NCI-H1105 treated with DMSO at 0.1 percent for 48 hours (cell line): ENCODE measurements around the gene RFESD.

Experiments used
- DNase-seq: peaks from one replicate; lab custom pipeline; 2025; lab: John Stamatoyannopoulos, UW

RFESD gene

GRCh38 chr5:95646569-95647431 lies at the start of gene RFESD:
TSS of gene RFESD (plus strand) at chr5:95646777. CDS start at chr5:95652272, 5,495 bp downstream.
- DNase-seq: peak; percentile 81

DNA sequence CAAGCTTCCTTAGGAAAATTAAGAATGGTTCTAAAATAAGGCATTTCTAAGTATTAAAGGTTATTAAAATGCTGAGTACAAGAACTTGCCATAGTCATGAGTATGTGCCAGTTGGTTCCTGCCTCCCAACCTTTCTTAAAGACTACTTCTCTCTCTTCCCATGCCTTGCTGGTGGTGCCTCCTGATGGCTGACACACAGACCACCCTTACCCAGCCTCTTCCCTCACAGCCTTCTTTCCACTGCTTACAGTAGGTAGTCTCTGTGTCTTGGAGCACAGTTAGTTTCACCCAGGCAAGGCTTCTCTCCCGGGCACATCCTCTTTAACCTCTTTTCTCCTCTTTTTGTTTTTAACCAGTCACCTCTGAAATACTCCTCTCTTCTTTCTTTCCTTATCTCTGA lies 47.3 kb upstream of the RFESD start:
- DNase-seq: no peak

DNA sequence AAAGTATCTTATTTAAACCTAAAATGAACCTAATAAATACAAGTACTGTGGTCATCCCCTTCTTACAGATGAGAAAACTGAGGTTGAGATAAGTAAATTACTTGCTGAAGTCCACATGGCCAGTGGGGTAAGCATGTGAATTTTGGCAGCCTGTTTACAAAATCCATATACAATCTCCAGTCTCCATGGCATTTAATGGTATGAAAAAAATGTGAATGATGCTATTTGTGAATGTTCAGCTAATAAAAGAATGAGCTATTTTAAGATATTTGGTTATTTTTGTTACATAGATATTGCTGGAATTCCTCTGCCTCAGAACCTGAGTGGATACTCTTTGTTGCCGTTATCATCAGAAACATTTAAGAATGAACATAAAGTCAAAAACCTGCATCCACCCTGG lies 46.0 kb upstream of the RFESD start:
- DNase-seq: no peak

DNA sequence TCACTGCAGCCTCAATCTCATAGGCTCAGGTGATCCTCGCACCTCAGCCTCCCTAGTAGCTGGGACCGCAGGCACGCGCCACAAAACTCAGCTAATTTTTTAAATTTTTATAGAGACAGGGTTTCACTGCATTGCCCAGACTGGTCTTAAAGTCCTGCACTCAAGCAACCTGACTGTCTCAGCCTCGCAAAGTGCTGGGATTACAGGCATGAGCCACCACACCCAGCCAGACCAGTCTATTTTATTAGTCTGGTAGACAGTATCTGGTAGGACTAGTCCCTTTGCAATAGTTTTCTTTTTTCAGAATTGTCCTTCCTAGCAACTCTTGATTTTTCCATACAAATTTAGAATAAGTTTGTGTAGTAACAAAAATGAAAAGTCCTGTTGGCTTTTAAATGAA lies 40.8 kb upstream of the RFESD start:
- DNase-seq: no peak

DNA sequence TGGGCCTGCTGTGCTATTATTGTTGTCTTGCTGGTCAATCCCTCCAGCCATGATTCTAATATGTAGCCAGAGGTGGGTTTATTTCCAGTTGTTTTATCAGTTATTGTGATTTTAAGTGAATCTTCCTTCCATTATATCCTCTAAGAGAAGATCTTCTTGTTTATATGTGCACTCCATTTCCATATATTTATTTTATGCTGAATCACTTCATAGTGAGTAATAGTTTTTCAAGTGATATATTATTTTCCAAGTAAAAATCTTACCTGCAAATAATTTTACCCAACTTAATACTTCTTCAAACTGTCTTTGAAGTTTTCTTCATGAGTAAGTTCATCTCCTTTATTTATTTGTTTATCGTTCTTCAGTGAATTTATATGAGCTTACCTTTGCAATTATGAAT lies 40.2 kb upstream of the RFESD start:
- DNase-seq: no peak

DNA sequence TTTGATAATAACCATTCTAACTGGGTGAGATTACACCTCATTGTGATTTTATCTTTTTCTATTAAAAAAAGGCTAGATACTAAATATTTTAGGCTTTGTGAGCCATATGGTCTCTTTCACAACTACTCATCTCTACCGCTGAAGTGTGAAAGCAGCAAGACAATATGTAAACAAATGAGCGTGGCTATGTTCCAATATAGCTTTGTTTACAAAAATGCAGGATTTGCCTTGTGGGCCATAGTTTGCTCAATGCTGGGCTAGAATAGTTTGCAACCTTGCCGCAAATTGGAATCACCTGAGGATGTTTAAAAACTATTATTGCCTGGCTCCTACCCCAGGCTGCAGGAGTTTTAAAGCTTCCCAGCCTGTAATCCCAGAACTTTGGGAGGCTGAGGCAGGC lies 36.9 kb upstream of the RFESD start:
- DNase-seq: no peak

DNA sequence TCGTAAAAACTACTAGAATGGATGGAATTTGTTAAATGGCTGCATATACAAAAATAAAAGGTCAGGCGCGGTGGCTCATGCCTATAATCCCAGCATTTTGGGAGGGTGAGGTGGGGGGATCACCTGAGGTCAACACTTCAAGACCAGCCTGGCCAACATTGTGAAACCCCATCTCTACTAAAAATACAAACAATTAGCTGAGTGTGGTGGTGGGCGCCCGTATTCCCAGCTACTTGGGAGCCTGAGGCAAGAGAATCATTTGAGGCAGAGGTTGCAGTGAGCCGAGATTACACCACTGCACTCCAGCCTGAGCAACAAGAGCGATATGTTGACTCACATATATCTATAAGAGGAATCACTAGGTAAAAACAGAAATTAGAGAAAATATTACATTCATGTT lies 36.0 kb upstream of the RFESD start:
- no peak for DNase-seq

DNA sequence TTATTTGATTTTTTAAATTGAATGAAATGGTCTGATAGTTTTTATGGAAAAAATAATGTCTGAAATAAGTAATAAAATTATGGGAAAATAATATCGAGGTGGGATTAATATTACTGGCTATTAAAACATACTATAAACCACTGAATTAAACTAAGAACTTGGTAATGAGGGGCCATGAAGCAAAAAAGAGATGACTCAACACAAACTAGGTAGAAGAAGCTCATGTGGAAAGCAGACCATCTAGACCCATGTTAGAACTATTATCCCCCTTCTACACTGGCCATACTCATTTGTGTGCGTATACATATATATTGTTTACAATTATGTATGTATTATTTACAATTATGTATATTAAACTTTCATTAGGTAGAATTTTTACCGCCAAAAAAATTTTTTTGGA lies 35.2 kb upstream of the RFESD start:
- DNase-seq: no peak

GRCh38 chr5:95613514-95613913 lies 33.1 kb upstream of the RFESD start:
- DNase-seq: no peak

DNA sequence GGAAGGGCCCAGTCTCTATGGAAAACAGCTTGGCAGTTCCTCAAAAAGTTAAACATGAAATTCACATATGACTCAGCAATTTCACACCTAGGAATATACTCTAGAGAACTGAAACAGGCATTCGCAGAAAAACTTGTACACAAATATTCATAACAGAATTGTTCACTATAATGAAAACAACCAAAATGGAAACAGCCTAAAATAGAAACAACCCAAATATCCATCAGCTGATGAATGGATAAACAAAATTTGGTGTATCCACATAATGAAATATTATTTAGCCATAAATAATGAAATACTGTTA lies 31.5 kb upstream of the RFESD start:
- DNase-seq: no peak

DNA sequence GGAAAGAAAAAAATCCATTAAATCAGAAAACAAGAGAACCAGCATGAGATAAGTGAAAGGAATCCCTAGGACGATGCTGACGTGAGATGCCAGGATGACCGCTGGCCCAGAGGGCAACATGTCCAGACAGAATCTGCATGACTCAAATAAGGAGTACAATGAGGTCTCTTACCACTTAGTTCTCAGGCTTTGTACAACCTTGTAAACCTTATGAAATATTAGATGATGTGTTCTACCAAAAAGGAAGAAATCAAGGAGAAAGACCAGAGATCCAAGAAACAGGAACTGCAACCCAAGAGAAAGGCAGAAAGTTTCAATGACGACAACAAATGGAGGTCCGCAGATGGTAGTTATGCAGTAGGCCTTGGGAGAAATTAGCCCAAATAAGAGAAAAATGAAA lies 29.5 kb upstream of the RFESD start:
- no peak for DNase-seq

DNA sequence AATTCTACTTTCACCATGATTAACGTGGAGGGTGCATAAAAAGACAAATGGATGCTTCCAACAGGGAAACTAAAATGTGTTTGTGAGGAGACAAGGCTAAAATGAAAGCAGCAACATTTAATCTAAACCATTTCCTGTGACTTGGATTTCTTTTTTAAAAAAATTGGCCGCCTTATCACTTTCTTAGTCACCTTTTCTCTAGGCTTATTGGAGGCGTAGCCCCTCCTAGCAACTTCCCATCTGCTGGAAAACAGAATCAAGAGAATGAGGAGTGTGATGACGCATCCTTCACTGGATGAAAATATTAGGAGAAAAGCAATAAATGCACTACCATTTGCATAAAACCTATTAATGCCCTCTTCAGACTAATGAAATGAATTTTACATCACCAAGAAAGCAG lies 27.5 kb upstream of the RFESD start:
- DNase-seq: no peak

- no peak for DNase-seq
These were observed 27.0 kb upstream of the RFESD start for GRCh38 chr5:95619514-95620029.

DNA sequence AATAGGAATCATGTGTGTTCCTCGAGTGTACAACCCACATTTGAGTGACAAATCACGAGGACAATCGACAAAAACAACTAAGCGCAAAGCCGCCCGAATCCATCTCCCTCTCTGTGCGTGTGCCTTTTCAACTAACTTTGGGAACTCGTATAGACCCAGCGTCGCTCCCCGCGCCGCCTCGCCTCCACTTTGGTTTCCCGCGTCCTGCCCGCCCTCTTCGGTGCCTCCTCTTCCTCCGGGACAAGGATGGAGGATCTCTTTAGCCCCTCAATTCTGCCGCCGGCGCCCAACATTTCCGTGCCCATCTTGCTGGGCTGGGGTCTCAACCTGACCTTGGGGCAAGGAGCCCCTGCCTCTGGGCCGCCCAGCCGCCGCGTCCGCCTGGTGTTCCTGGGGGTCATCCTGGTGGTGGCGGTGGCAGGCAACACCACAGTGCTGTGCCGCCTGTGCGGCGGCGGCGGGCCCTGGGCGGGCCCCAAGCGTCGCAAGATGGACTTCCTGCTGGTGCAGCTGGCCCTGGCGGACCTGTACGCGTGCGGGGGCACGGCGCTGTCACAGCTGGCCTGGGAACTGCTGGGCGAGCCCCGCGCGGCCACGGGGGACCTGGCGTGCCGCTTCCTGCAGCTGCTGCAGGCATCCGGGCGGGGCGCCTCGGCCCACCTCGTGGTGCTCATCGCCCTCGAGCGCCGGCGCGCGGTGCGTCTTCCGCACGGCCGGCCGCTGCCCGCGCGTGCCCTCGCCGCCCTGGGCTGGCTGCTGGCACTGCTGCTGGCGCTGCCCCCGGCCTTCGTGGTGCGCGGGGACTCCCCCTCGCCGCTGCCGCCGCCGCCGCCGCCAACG lies 26.3 kb upstream of the RFESD start, which contains the start of gene GPR150:
Gene GPR150 (plus strand): TSS at position 58 of the 840 bp plus-strand sequence. CDS start 189 bp downstream, at position 247.
- DNase-seq: peak; percentile 26

DNA sequence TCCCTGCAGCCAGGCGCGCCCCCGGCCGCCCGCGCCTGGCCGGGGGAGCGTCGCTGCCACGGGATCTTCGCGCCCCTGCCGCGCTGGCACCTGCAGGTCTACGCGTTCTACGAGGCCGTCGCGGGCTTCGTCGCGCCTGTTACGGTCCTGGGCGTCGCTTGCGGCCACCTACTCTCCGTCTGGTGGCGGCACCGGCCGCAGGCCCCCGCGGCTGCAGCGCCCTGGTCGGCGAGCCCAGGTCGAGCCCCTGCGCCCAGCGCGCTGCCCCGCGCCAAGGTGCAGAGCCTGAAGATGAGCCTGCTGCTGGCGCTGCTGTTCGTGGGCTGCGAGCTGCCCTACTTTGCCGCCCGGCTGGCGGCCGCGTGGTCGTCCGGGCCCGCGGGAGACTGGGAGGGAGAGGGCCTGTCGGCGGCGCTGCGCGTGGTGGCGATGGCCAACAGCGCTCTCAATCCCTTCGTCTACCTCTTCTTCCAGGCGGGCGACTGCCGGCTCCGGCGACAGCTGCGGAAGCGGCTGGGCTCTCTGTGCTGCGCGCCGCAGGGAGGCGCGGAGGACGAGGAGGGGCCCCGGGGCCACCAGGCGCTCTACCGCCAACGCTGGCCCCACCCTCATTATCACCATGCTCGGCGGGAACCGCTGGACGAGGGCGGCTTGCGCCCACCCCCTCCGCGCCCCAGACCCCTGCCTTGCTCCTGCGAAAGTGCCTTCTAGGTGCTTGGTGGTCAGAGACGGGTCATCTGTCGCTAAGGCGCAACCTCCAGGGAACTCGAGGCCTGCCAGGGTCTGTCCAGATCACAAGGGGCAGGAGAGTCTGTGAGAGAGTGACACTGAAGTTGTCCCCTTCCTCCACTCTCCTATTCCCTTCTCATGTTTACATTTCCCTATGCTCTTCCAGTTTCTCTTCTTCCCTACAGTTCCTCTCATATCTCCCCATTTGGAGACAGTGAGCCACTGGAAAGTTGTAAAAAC lies 25.4 kb upstream of the RFESD start:
- DNase-seq: peak; percentile 40

GRCh38 chr5:95621839-95622629 lies 24.5 kb upstream of the RFESD start:
- DNase-seq: no peak

GRCh38 chr5:95623706-95624105 lies 22.9 kb upstream of the RFESD start:
- no peak for DNase-seq

DNA sequence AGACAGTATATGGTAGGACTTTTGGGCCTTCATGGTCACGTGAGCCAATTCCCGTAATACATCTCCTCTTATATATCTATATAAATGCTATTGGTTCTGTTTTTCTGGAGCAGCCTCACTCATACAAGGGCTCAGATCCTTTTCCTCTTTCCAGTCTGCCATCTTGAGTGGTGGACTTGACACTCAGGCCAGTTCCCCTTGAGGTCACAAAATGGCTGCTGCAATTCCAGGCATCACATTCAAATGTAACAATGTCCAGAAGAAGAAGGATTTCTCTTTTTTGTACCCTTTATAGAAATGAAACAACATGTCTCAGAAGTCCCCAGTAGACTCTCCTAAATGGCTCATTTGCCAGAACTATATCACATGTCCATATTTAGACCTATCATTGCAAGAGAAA lies 22.2 kb upstream of the RFESD start:
- no peak for DNase-seq

GRCh38 chr5:95626701-95627100 lies 19.9 kb upstream of the RFESD start:
- DNase-seq: no peak

GRCh38 chr5:95627971-95628810 lies 18.4 kb upstream of the RFESD start:
- DNase-seq: no peak
